ENCODE results near the gene CALM1. TPM values are rescaled to one million over a fixed set of nuclear protein-coding genes. Genes with fewer than 3 reads are reported as not detected.

The CALM1 gene
- total RNA-seq, 2 donors from 2014 or later = 137 to 199 TPM

DNA sequence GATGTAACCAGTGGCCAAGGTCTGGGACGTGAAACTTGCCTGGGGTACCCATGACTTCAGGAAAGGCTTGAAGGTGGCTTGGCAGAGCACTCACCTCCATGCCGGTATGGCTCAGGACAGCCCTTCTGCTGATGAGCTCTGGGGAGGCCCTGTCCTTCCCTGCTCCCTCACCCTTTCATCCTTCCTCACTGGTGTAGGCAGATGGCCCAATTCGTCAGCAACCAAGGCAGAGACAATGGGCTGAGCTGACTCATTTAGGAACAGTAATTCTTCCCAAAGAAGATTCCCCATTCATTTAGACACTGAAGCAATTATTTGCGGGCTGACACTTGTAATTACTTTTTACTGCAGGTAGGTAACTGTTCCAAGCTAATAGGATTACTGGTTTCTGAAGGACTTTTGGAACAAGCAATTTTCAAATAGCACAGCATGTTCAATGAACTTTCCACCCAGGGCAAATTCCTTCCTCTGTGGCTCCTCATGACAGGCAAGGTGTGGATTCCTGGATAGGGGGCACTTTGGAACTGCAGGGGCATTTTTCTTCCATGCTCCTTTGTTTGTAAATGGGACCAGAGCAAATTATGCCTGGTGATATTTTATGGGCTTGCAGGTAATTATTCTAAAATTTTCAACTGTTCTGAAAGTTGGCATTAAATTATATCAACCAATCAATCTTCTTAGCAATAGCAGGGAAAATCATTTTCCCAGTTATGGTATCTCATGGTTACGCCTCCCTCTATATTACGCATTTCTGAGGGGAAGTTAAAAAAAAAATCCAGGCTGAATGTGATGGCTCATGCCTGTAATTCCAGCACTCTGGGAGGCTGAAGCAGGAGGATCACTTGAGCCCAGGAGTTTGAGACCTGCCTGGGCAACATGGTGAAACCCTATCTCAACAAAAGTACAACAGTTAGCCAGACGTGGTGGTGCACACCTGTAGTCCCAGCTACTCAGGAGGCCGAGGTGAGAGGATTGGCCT, 41.0 kb upstream of the CALM1 start:
- intact Hi-C loops (cut with DNase I) = no loop called here
- Histone ChIP-seq H3K4me1 (no peaks in the 10 kb centered on the region), H3K36me3 (replicated peaks in 1 of 2; ENCODE audit: insufficient read depth in 1 of 2, low read depth in 2 of 2) (no peaks in the 10 kb centered on the region), H3K9me3 (no peaks in the 10 kb centered on the region), H3K27ac (no peak overlapping the region), H3K4me3 (no peak overlapping the region), H3K27me3 (no peaks in the 10 kb centered on the region)
- 82 to 84% methylated on average over 8 of the region's 8 CpGs for WGBS, 2 donors
- no peak for ATAC-seq
- DNase-seq = no peak
- no peak for TF ChIP-seq POLR2A (IDR thresholded peaks at IDR 0.05)
- TF ChIP-seq, protein P1, sequence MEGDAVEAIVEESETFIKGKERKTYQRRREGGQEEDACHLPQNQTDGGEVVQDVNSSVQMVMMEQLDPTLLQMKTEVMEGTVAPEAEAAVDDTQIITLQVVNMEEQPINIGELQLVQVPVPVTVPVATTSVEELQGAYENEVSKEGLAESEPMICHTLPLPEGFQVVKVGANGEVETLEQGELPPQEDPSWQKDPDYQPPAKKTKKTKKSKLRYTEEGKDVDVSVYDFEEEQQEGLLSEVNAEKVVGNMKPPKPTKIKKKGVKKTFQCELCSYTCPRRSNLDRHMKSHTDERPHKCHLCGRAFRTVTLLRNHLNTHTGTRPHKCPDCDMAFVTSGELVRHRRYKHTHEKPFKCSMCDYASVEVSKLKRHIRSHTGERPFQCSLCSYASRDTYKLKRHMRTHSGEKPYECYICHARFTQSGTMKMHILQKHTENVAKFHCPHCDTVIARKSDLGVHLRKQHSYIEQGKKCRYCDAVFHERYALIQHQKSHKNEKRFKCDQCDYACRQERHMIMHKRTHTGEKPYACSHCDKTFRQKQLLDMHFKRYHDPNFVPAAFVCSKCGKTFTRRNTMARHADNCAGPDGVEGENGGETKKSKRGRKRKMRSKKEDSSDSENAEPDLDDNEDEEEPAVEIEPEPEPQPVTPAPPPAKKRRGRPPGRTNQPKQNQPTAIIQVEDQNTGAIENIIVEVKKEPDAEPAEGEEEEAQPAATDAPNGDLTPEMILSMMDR (IDR thresholded peaks at IDR 0.05) = no peak

DNA sequence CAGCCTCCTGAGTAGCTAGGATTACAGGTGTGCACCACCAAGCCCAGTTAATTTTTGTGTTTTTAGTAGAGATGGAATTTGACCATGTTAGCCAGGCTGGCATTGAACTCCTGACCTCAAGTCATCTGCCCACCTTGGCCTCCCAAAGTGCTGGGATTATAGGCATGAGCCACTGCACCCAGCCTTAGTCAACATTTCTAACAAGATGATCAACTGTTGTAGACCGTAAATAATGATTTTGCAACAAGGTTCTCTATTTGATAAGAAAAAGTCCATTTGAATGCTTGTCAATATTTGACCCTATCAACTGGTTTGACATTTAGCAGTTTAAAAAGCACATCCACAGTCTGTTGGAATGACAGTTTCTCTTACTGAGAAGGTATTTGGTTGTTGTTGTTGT, 39.9 kb upstream of the CALM1 start:
- Histone ChIP-seq H3K4me1 (no peaks in the 10 kb centered on the region), H3K36me3 (replicated peaks in 1 of 2; ENCODE audit: insufficient read depth in 1 of 2, low read depth in 2 of 2) (no peaks in the 10 kb centered on the region), H3K27me3 (peaks cover 0 to 3% of the 10 kb centered on the region in 2 donors), H3K9me3 (no peaks in the 10 kb centered on the region), H3K27ac (no peak overlapping the region), H3K4me3 (no peak overlapping the region)
- intact Hi-C loops (cut with DNase I) = no loop called here
- 45 to 55% methylated on average over 1 of the region's 1 CpG for WGBS, 2 donors
- no peak for TF ChIP-seq POLR2A (IDR thresholded peaks at IDR 0.05)
- TF ChIP-seq, protein P1 (IDR thresholded peaks at IDR 0.05) = no peak
- ATAC-seq (no peak), DNase-seq (no peak)

DNA sequence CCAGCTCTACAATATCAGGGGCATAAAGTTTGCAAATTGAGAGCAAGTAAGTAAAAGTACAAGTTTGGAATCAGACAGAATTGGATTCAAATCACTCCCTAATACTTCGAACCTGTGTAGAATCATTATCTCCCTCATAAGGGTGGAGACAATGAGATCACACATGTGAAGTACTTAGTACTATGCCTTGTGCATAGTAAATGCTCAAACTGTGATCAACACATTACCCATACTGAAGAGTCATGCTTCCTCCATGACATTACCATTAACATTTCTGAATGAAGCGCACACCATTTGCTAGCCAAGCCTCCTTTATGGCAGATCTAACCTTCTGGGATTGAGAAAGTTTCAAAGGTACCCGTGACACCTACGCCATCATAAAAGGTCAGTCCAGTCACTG, 38.5 kb upstream of the CALM1 start:
- no peaks in the 10 kb centered on the region for H3K9me3 ChIP-seq
- no peak overlapping the region for H3K4me3 ChIP-seq
- intact Hi-C loops (cut with DNase I) = no loop called here
- no peak for DNase-seq
- TF ChIP-seq, protein P1 (IDR thresholded peaks at IDR 0.05) = no peak
- TF ChIP-seq POLR2A (IDR thresholded peaks at IDR 0.05) = no peak
- WGBS, 2 donors = 75 to 84% methylated on average over 4 of the region's 4 CpGs
- H3K4me1 ChIP-seq = no peaks in the 10 kb centered on the region
- no peak overlapping the region for H3K27ac ChIP-seq
- no peak for ATAC-seq
- no peaks in the 10 kb centered on the region for H3K36me3 ChIP-seq (replicated peaks in 1 of 2; ENCODE audit: insufficient read depth in 1 of 2, low read depth in 2 of 2)
- peaks cover 0 to 6% of the 10 kb centered on the region in 2 donors for H3K27me3 ChIP-seq

DNA sequence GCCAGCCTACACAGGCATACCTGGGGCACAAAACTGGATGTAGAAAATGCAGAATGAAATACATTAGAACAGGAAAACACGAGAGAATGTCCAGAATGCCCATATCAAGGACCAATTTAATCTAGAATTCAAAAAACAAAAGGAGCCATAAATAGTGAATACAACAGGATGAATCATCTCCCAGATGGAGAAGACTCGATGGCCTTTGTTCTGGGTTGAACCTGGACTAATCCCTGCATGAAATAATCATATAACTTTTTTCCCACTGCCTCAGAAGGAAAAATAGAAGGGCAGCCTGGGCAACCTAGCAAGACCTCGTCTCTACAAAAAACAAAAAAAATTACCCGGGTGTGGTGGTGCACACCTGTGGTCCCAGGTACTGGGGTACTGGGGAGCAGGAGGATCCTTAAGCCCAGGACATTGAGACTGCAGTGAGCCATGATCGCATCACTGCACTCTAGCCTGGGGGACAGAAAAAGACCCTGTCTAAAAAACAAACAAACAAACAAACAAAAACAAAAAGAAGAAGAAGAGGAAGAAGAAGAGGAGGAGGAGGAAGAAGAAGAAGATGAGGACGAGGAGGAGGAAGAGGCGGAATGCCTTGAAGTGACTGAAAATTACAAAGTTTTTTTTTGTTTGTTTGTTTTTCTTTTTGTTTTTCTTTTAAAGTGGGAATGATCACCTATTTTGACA, 34.8 kb upstream of the CALM1 start:
- ATAC-seq = no peak
- no peaks in the 10 kb centered on the region for H3K36me3 ChIP-seq (replicated peaks in 1 of 2; ENCODE audit: insufficient read depth in 1 of 2, low read depth in 2 of 2)
- 74 to 79% methylated on average over 7 of the region's 7 CpGs for WGBS, 2 donors

More for the DNA sequence above, 34.8 kb upstream of the CALM1 start:
- H3K27ac ChIP-seq = no peak overlapping the region
- intact Hi-C loops (cut with DNase I) = no loop called here
- no peak overlapping the region for H3K4me3 ChIP-seq
- H3K4me1 ChIP-seq = no peaks in the 10 kb centered on the region
- H3K27me3 ChIP-seq = peaks cover 0 to 6% of the 10 kb centered on the region in 2 donors
- TF ChIP-seq, protein P1 (IDR thresholded peaks at IDR 0.05) = no peak
- no peak for TF ChIP-seq POLR2A (IDR thresholded peaks at IDR 0.05)
- H3K9me3 ChIP-seq = no peaks in the 10 kb centered on the region
- no peak for DNase-seq

Measured in body of pancreas (tissue), 4 donors.